HepG2 (cell line): ENCODE measurements around the gene TBC1D2B. TPM values are rescaled to one million over a fixed set of nuclear protein-coding genes. Genes with fewer than 3 reads are reported as not detected.
A peak's percentile ranks its signal among the peaks of the same experiment; 100 is the strongest.

Experiments used
- ESRRA ChIP-seq: sonication (generic); formaldehyde crosslinking; IDR thresholded peaks from 2 replicates; pipeline ENCODE4 v1.5.1; 2020; ENCODE audit warnings: mild to moderate bottlenecking, low read depth, missing genetic modification reagents
- FOSL2 ChIP-seq: sonication (generic); formaldehyde crosslinking; IDR thresholded peaks from 2 replicates; pipeline ENCODE4 v1.4.0; 2020; ENCODE audit warnings: missing genetic modification reagents
- HNF4A ChIP-seq: sonication (generic); formaldehyde crosslinking; IDR thresholded peaks from 2 replicates; pipeline ENCODE4 v1.4.0; 2020; ENCODE audit warnings: missing genetic modification reagents
- HNRNPK ChIP-seq: fragments of 200-400 bp; formaldehyde crosslinking; IDR thresholded peaks from 2 replicates; pipeline ENCODE4 v1.6.1; 2018; ENCODE audit warnings: low read length, low read depth, moderate library complexity, mild to moderate bottlenecking; ENCODE audit not compliant: poor library complexity, severe bottlenecking
- KDM5B ChIP-seq: sonication (generic); formaldehyde crosslinking; IDR thresholded peaks from 2 replicates; pipeline ENCODE4 v1.4.0; 2020; ENCODE audit warnings: missing genetic modification reagents, mild to moderate bottlenecking, borderline replicate concordance
- NFE2 ChIP-seq: sonication (generic); formaldehyde crosslinking; IDR thresholded peaks from 2 replicates; pipeline ENCODE4 v1.4.0; 2020; ENCODE audit warnings: missing genetic modification reagents
- NFIB ChIP-seq: sonication (generic); formaldehyde crosslinking; IDR thresholded peaks from 2 replicates; pipeline ENCODE4 v1.9.0; 2021; ENCODE audit warnings: missing genetic modification reagents, mild to moderate bottlenecking, borderline replicate concordance
- NR3C1 ChIP-seq: sonication (generic); formaldehyde crosslinking; IDR thresholded peaks from 2 replicates; pipeline ENCODE4 v1.4.0; 2020; ENCODE audit warnings: missing genetic modification reagents
- ONECUT2 ChIP-seq: sonication (generic); formaldehyde crosslinking; IDR thresholded peaks from 2 replicates; pipeline ENCODE4 v1.4.0; 2020; ENCODE audit warnings: missing genetic modification reagents
- PCBP2 ChIP-seq: fragments of 200-400 bp; formaldehyde crosslinking; optimal IDR thresholded peaks from 2 replicates; pipeline ENCODE3; 2018; ENCODE audit warnings: low read length, low read depth; ENCODE audit not compliant: poor library complexity, severe bottlenecking
- RFXANK ChIP-seq: IDR thresholded peaks from 2 replicates; pipeline ENCODE4 v1.6.1; 2016
- SMAD3 ChIP-seq: sonication (generic); formaldehyde crosslinking; IDR thresholded peaks from 2 replicates; pipeline ENCODE4 v1.4.0; 2020; ENCODE audit warnings: missing genetic modification reagents
- TEAD2 ChIP-seq: sonication (generic); formaldehyde crosslinking; IDR thresholded peaks from 2 replicates; pipeline ENCODE4 v1.9.0; 2021; ENCODE audit warnings: missing genetic modification reagents
- TRIM24 ChIP-seq: sonication (generic); formaldehyde crosslinking; IDR thresholded peaks from 2 replicates; pipeline ENCODE4 v1.8.0; 2022; ENCODE audit warnings: mild to moderate bottlenecking, missing genetic modification reagents
- YY1 ChIP-seq: IDR thresholded peaks from 2 replicates; pipeline ENCODE4 v1.6.1; 2011; ENCODE audit warnings: low read length, low read depth, moderate library complexity, mild to moderate bottlenecking; ENCODE audit not compliant: insufficient read depth, insufficient replicate concordance
- ZBTB8A ChIP-seq: sonication (generic); formaldehyde crosslinking; IDR thresholded peaks from 2 replicates; pipeline ENCODE4 v1.4.0; 2020; ENCODE audit warnings: mild to moderate bottlenecking, low read depth, missing genetic modification reagents, borderline replicate concordance
- ZFP82 ChIP-seq: sonication (generic); formaldehyde crosslinking; IDR thresholded peaks from 2 replicates; pipeline ENCODE4 v1.5.1; 2020; ENCODE audit warnings: mild to moderate bottlenecking, missing genetic modification reagents, borderline replicate concordance
- ZNF136 ChIP-seq: sonication (generic); formaldehyde crosslinking; IDR thresholded peaks from 2 replicates; pipeline ENCODE4 v1.8.1; 2022; ENCODE audit warnings: low read depth, mild to moderate bottlenecking, moderate library complexity, missing genetic modification reagents
- ZNF17 ChIP-seq: sonication (generic); formaldehyde crosslinking; IDR thresholded peaks from 2 replicates; pipeline ENCODE4 v1.5.0; 2020; ENCODE audit warnings: mild to moderate bottlenecking, missing genetic modification reagents
- ZNF180 ChIP-seq: sonication (generic); formaldehyde crosslinking; IDR thresholded peaks from 2 replicates; pipeline ENCODE4 v1.4.0; 2020; ENCODE audit warnings: low read depth, missing genetic modification reagents, borderline replicate concordance
- ZNF264 ChIP-seq: sonication (generic); formaldehyde crosslinking; IDR thresholded peaks from 2 replicates; pipeline ENCODE4 v1.4.0; 2020; ENCODE audit warnings: missing genetic modification reagents
- ZNF468 ChIP-seq: sonication (generic); formaldehyde crosslinking; IDR thresholded peaks from 2 replicates; pipeline ENCODE4 v1.8.0; 2022; ENCODE audit warnings: mild to moderate bottlenecking, moderate library complexity, missing genetic modification reagents
- ZNF564 ChIP-seq: sonication (generic); formaldehyde crosslinking; IDR thresholded peaks from 2 replicates; pipeline ENCODE4 v1.8.1; 2023; ENCODE audit warnings: mild to moderate bottlenecking, missing genetic modification reagents
- ZNF75D ChIP-seq: sonication (generic); formaldehyde crosslinking; IDR thresholded peaks from 2 replicates; pipeline ENCODE4 v1.8.1; 2023; ENCODE audit warnings: missing genetic modification reagents, mild to moderate bottlenecking, borderline replicate concordance
- polyA plus RNA-seq, 8 experiments: library from polyadenylated mRNA; depleted of rRNA in 3 of 8; stranded (reverse) in 7 of 8; unstranded in 1 of 8; fragments of >200 nt; fragmentation: Illumina TruSeq in 4 of 8; extraction: Trizol in 4 of 8; gene quantifications; 2 replicates each; pipeline versions ENCODE4 v1.2.1 to v1.2.3, GENCODE V29; 2011 to 2016; ENCODE audit warnings: low read depth in 4 of 8, missing spikeins in 1 of 8, mixed read lengths in 1 of 8; ENCODE audit not compliant: insufficient read depth in 1 of 8
- total RNA-seq, 5 experiments: library from RNA; depleted of rRNA; stranded (reverse); fragments of >200 nt; fragmentation: Illumina TruSeq; extraction: Trizol; gene quantifications; 2 replicates each; pipeline ENCODE4 v1.2.3, GENCODE V29; 2016; ENCODE audit warnings: low read depth in 1 of 5
- TF ChIP-seq, protein P1 (sequence below): sonication (generic); formaldehyde crosslinking; IDR thresholded peaks from 2 replicates; pipeline ENCODE4 v1.4.0; 2020; ENCODE audit warnings: low read depth, mild to moderate bottlenecking, missing genetic modification reagents
- TF ChIP-seq, protein P2 (sequence below): sonication (generic); formaldehyde crosslinking; IDR thresholded peaks from 2 replicates; pipeline ENCODE4 v1.4.0; 2020; ENCODE audit warnings: missing genetic modification reagents, mild to moderate bottlenecking, borderline replicate concordance
- TF ChIP-seq, protein P3 (sequence below): sonication (generic); formaldehyde crosslinking; IDR thresholded peaks from 2 replicates; pipeline ENCODE4 v1.4.0; 2020; ENCODE audit warnings: mild to moderate bottlenecking, missing genetic modification reagents, borderline replicate concordance

The TBC1D2B gene
- total and polyA plus RNA-seq, 2 of the 13 experiments (the other 11 are each of a cell fraction or from before 2014, with no cell fraction given) = 10.1 to 14.4 TPM

DNA sequence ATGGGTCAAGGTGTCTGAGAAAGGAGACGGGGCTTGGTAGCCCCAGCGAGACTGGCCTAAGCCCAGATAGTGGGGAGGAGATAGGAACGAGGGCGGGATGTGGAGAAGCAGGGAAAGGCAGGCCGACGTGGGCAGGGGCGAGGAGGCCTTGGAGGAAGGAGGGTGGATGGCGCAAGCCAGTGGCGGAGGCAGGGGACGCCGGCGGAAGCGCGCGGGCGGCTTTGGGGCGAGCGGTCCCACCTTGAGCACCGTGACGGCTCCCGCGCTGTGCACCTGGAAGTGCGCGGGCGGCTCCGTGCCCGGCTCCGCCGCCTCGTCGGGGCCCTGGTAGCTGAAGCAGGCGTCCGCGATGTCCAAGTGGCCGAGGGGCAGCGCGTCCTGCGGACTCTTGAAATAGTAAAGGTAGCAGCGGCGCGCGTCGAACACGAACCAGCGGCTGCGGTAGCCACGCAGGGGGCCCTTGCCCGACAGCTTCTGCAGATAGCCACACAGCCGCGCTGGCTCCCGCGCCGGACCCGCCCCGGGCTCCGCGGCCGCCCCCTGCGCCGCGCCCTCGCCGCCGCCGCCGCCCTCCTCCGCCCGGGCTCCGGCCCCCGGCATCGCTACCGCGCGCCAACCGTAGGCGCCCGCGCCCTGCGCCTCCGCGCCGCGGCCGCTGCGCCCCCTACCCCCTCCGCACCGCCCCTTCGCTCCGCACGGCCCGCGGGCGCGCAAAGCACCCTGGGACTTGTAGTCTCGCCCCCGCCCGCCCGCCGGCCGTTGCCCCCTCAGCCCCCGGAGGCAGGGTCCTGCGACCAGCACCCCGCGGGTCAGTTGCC, at the start of gene TBC1D2B (continued):
- TF ChIP-seq, protein P1, sequence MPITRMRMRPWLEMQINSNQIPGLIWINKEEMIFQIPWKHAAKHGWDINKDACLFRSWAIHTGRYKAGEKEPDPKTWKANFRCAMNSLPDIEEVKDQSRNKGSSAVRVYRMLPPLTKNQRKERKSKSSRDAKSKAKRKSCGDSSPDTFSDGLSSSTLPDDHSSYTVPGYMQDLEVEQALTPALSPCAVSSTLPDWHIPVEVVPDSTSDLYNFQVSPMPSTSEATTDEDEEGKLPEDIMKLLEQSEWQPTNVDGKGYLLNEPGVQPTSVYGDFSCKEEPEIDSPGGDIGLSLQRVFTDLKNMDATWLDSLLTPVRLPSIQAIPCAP (CRISPR knock-in tag) = no peak
- no peak for TF ChIP-seq FOSL2 (CRISPR knock-in tag)
- no peak for TF ChIP-seq RFXANK (CRISPR knock-in tag)
- TF ChIP-seq PCBP2 = no peak
- TF ChIP-seq NR3C1 (CRISPR knock-in tag) = no peak
- TF ChIP-seq NFIB (CRISPR knock-in tag) = no peak
- TF ChIP-seq YY1 = peak; percentile 53
- no peak for TF ChIP-seq TEAD2 (CRISPR knock-in tag)
- TF ChIP-seq, protein P2, sequence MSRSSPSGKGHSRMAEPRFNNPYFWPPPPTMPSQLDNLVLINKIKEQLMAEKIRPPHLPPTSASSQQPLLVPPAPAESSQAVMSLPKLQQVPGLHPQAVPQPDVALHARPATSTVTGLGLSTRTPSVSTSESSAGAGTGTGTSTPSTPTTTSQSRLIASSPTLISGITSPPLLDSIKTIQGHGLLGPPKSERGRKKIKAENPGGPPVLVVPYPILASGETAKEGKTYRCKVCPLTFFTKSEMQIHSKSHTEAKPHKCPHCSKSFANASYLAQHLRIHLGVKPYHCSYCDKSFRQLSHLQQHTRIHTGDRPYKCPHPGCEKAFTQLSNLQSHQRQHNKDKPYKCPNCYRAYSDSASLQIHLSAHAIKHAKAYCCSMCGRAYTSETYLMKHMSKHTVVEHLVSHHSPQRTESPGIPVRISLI (CRISPR knock-in tag) = no peak
- no peak for TF ChIP-seq ZNF468 (CRISPR knock-in tag)
- no peak for TF ChIP-seq SMAD3 (CRISPR knock-in tag)
- TF ChIP-seq ZNF564 (CRISPR knock-in tag) = no peak
- TF ChIP-seq ONECUT2 (CRISPR knock-in tag) = no peak
- TF ChIP-seq HNRNPK = peak; percentile 26
- no peak for TF ChIP-seq ZBTB8A
- TF ChIP-seq ZNF17 = no peak
- TF ChIP-seq HNF4A = no peak
- TF ChIP-seq, protein P3, sequence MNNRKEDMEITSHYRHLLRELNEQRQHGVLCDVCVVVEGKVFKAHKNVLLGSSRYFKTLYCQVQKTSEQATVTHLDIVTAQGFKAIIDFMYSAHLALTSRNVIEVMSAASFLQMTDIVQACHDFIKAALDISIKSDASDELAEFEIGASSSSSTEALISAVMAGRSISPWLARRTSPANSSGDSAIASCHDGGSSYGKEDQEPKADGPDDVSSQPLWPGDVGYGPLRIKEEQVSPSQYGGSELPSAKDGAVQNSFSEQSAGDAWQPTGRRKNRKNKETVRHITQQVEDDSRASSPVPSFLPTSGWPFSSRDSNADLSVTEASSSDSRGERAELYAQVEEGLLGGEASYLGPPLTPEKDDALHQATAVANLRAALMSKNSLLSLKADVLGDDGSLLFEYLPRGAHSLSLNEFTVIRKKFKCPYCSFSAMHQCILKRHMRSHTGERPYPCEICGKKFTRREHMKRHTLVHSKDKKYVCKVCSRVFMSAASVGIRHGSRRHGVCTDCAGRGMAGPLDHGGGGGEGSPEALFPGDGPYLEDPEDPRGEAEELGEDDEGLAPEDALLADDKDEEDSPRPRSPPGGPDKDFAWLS (CRISPR knock-in tag) = no peak
- peak; percentile 37; the same call in 1 of the 2 replicates for TF ChIP-seq KDM5B (CRISPR knock-in tag)
- TF ChIP-seq ZFP82 (CRISPR knock-in tag) = no peak
- no peak for TF ChIP-seq ZNF136
- TF ChIP-seq ZNF75D (CRISPR knock-in tag) = no peak
- no peak for TF ChIP-seq NFE2 (CRISPR knock-in tag)
- TF ChIP-seq ESRRA (CRISPR knock-in tag) = no peak
- no peak for TF ChIP-seq ZNF180
- TF ChIP-seq TRIM24 = no peak
- TF ChIP-seq ZNF264 = no peak
